K562 (cell line): ENCODE results near the gene HDAC9.

Experiments
- DPF2 ChIP-seq: fragments of 450-650 bp; IDR thresholded peaks from 2 replicates; pipeline ENCODE4 v1.6.1; 2016
- POLR2AphosphoS2 ChIP-seq: IDR thresholded peaks from 2 replicates; pipeline ENCODE4 v1.6.1; 2012; ENCODE audit warnings: low read length, improper control_type of control experiment
- ZNF143 ChIP-seq: sonication (generic); formaldehyde crosslinking; IDR thresholded peaks from 2 replicates; pipeline ENCODE4 v1.9.0; 2022; ENCODE audit warnings: mild to moderate bottlenecking, missing genetic modification reagents
- ZNF3 ChIP-seq: fragments of 250-450 bp; sonication (Bioruptor Pico); IDR thresholded peaks from 2 replicates; pipeline ENCODE4 v1.5.0; 2021; ENCODE audit warnings: mild to moderate bottlenecking, moderate library complexity
- TF ChIP-seq, protein P1 (sequence below), 3 experiments: IDR thresholded peaks in 2 of 3; conservative IDR thresholded peaks in 1 of 3; 2 replicates each; pipeline ENCODE4 v1.5.1; 2011 to 2012; ENCODE audit warnings: low read length in 3 of 3, mild to moderate bottlenecking in 3 of 3, control low read depth in 2 of 3, improper control_type of control experiment in 1 of 3, inconsistent platforms in 1 of 3, low read depth in 1 of 3, mixed read lengths in 1 of 3, moderate library complexity in 1 of 3; ENCODE audit not compliant: insufficient read depth in 2 of 3

GRCh38 chr7:18481776-18482175 lies 13.8 kb upstream of the HDAC9 start:
- TF ChIP-seq ZNF143 (CRISPR knock-in tag) = no peak
- TF ChIP-seq, protein P1, sequence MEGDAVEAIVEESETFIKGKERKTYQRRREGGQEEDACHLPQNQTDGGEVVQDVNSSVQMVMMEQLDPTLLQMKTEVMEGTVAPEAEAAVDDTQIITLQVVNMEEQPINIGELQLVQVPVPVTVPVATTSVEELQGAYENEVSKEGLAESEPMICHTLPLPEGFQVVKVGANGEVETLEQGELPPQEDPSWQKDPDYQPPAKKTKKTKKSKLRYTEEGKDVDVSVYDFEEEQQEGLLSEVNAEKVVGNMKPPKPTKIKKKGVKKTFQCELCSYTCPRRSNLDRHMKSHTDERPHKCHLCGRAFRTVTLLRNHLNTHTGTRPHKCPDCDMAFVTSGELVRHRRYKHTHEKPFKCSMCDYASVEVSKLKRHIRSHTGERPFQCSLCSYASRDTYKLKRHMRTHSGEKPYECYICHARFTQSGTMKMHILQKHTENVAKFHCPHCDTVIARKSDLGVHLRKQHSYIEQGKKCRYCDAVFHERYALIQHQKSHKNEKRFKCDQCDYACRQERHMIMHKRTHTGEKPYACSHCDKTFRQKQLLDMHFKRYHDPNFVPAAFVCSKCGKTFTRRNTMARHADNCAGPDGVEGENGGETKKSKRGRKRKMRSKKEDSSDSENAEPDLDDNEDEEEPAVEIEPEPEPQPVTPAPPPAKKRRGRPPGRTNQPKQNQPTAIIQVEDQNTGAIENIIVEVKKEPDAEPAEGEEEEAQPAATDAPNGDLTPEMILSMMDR (IDR thresholded peaks at IDR 0.05 in 2 of 3, conservative IDR thresholded peaks at IDR 0.05 in 1 of 3; ENCODE audit: insufficient read depth in 2 of 3, low read depth in 1 of 3, low read length in 3 of 3) = no peak
- no peak for TF ChIP-seq POLR2AphosphoS2
- no peak for TF ChIP-seq ZNF3 (CRISPR knock-in tag)
- TF ChIP-seq DPF2 = no peak
